HepG2 (cell line): ENCODE measurements around the gene DUS3L. TPM values are rescaled to one million over a fixed set of nuclear protein-coding genes. Genes with fewer than 3 reads are reported as not detected.

Source experiments
- AGO1 ChIP-seq: fragments of 200-400 bp; formaldehyde crosslinking; IDR thresholded peaks from 2 replicates; pipeline ENCODE4 v1.6.1; 2017; ENCODE audit warnings: mild to moderate bottlenecking, low read depth, low read length, moderate library complexity; ENCODE audit not compliant: poor library complexity, severe bottlenecking
- CC2D1A ChIP-seq: sonication (generic); formaldehyde crosslinking; IDR thresholded peaks from 2 replicates; pipeline ENCODE4 v1.8.1; 2023; ENCODE audit warnings: mild to moderate bottlenecking, missing genetic modification reagents
- GABPA ChIP-seq, 2 experiments: IDR thresholded peaks; 2 replicates each; pipeline ENCODE4 v1.6.1; 2011 to 2016; ENCODE audit warnings: low read depth in 2 of 2, low read length in 1 of 2, missing biosample characterization in 1 of 2, missing genetic modification characterization in 1 of 2
- GATAD2A ChIP-seq: IDR thresholded peaks from 2 replicates; pipeline ENCODE4 v1.6.1; 2016
- NONO ChIP-seq, 2 experiments: fragments of 450-650 bp in 1 of 2; sonication (generic) in 1 of 2; formaldehyde crosslinking in 1 of 2; IDR thresholded peaks in 1 of 2; conservative IDR thresholded peaks in 1 of 2; 2 replicates each; pipeline versions ENCODE4 v1.6.1 to v1.8.0; 2017 to 2022; ENCODE audit warnings: mild to moderate bottlenecking in 1 of 2, missing genetic modification reagents in 1 of 2, moderate library complexity in 1 of 2
- NR1H2 ChIP-seq: sonication (generic); formaldehyde crosslinking; IDR thresholded peaks from 2 replicates; pipeline ENCODE4 v1.8.1; 2022; ENCODE audit warnings: low read depth, missing genetic modification reagents, borderline replicate concordance
- RFX1 ChIP-seq: fragments of 450-650 bp; IDR thresholded peaks from 2 replicates; pipeline ENCODE4 v1.6.1; 2017
- RFXAP ChIP-seq: sonication (generic); formaldehyde crosslinking; IDR thresholded peaks from 2 replicates; pipeline ENCODE4 v1.4.0; 2020; ENCODE audit warnings: missing genetic modification reagents, borderline replicate concordance
- SRSF1 ChIP-seq: fragments of 200-400 bp; formaldehyde crosslinking; optimal IDR thresholded peaks from 2 replicates; pipeline ENCODE3; 2017; ENCODE audit warnings: mild to moderate bottlenecking, low read depth, low read length, moderate library complexity
- ZKSCAN5 ChIP-seq: sonication (generic); formaldehyde crosslinking; IDR thresholded peaks from 2 replicates; pipeline ENCODE4 v1.5.1; 2020; ENCODE audit warnings: mild to moderate bottlenecking, missing genetic modification reagents
- ZNF225 ChIP-seq: sonication (generic); formaldehyde crosslinking; IDR thresholded peaks from 2 replicates; pipeline ENCODE4 v1.4.0; 2020; ENCODE audit warnings: mild to moderate bottlenecking, missing genetic modification reagents
- ZNF263 ChIP-seq: sonication (generic); formaldehyde crosslinking; IDR thresholded peaks from 2 replicates; pipeline ENCODE4 v1.4.0; 2020; ENCODE audit warnings: missing genetic modification reagents
- ZNF3 ChIP-seq: IDR thresholded peaks from 2 replicates; pipeline ENCODE4 v1.7.0; 2017; ENCODE audit warnings: inconsistent platforms
- ZNF614 ChIP-seq: IDR thresholded peaks from 2 replicates; pipeline ENCODE4 v1.6.1; 2018; ENCODE audit warnings: missing biosample characterization, missing genetic modification reagents, inconsistent platforms, borderline replicate concordance
- ZSCAN29 ChIP-seq: sonication (generic); formaldehyde crosslinking; conservative IDR thresholded peaks from 2 replicates; pipeline ENCODE4 v1.4.0; 2020; ENCODE audit warnings: mild to moderate bottlenecking, missing genetic modification reagents
- polyA plus RNA-seq, 8 experiments: library from polyadenylated mRNA; depleted of rRNA in 3 of 8; stranded (reverse) in 7 of 8; unstranded in 1 of 8; fragments of >200 nt; fragmentation: Illumina TruSeq in 4 of 8; extraction: Trizol in 4 of 8; gene quantifications; 2 replicates each; pipeline versions ENCODE4 v1.2.1 to v1.2.3, GENCODE V29; 2011 to 2016; ENCODE audit warnings: low read depth in 4 of 8, missing spikeins in 1 of 8, mixed read lengths in 1 of 8; ENCODE audit not compliant: insufficient read depth in 1 of 8
- total RNA-seq, 5 experiments: library from RNA; depleted of rRNA; stranded (reverse); fragments of >200 nt; fragmentation: Illumina TruSeq; extraction: Trizol; gene quantifications; 2 replicates each; pipeline ENCODE4 v1.2.3, GENCODE V29; 2016; ENCODE audit warnings: low read depth in 1 of 5
- TF ChIP-seq, protein P1 (sequence below): sonication (generic); formaldehyde crosslinking; IDR thresholded peaks from 2 replicates; pipeline ENCODE4 v1.5.0; 2020; ENCODE audit warnings: mild to moderate bottlenecking, missing genetic modification reagents
- TF ChIP-seq, protein P2 (sequence below): IDR thresholded peaks from 2 replicates; pipeline ENCODE4 v1.6.1; 2012; ENCODE audit warnings: inconsistent platforms
- TF ChIP-seq, protein P3 (sequence below): sonication (generic); formaldehyde crosslinking; IDR thresholded peaks from 2 replicates; pipeline ENCODE4 v1.5.1; 2020; ENCODE audit warnings: mild to moderate bottlenecking, missing genetic modification reagents, moderate library complexity
- TF ChIP-seq, protein P4 (sequence below): sonication (generic); formaldehyde crosslinking; conservative IDR thresholded peaks from 2 replicates; pipeline ENCODE4 v1.4.0; 2020; ENCODE audit warnings: mild to moderate bottlenecking, missing genetic modification reagents, moderate library complexity
- TF ChIP-seq, protein P5 (sequence below): sonication (generic); formaldehyde crosslinking; conservative IDR thresholded peaks from 2 replicates; pipeline ENCODE4 v1.4.0; 2020; ENCODE audit warnings: missing genetic modification reagents

The DUS3L gene
- total and polyA plus RNA-seq, 2 of the 13 experiments (the other 11 are each of a cell fraction or from before 2014, with no cell fraction given) = 13.3 to 25.1 TPM

DNA sequence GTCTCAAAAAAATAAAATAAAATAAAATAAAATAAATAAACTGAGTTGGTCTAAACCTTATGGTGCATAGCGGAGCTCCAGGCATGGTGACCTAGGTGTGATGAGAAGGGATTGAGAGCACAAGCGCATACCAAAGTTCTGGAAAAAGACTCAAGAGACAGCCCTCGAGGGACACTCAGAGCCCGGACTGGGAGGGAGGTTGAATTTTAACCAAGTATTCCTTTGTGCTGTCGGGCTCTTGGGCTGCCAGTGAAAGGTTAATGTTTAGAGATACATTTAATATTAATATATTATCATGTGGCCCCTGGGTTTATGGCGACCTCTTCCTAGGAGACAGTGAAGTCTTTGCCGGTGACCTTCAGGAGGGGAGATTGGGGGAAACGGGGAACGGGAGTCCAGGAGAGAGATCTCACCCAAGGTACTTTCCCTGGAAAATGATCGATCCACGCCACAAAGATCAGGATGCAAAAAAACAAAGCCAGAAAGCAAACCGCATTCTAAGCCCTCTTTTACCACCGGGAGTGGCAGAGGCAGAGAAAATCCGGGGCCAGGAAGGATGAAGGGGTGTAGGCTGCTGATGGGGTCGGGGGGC, 46.9 kb upstream of the DUS3L start (continued):
- TF ChIP-seq AGO1 (no peak), ZSCAN29 (CRISPR knock-in tag) (0 out of 2 replicates have a peak, but pooled peaks have one; percentile 40), CC2D1A (CRISPR knock-in tag) (no peak), ZNF263 (CRISPR knock-in tag) (0 out of 2 replicates have a peak, but pooled peaks have one; percentile 1), ZNF614 (no peak), GATAD2A (CRISPR knock-in tag) (0 out of 2 replicates have a peak, but pooled peaks have one; percentile 40), ZNF225 (CRISPR knock-in tag) (no peak), GABPA (IDR thresholded peaks at IDR 0.05; ENCODE audit: low read depth, low read length) (no peak), GABPA (CRISPR knock-in tag; IDR thresholded peaks at IDR 0.05; ENCODE audit: low read depth) (no peak), NR1H2 (CRISPR knock-in tag) (no peak), SRSF1 (no peak), NONO (IDR thresholded peaks at IDR 0.05) (no peak), NONO (CRISPR knock-in tag; conservative IDR thresholded peaks at IDR 0.05) (0 out of 2 replicates have a peak, but pooled peaks have one; percentile 3), ZKSCAN5 (CRISPR knock-in tag) (no peak), RFXAP (CRISPR knock-in tag) (0 out of 2 replicates have a peak, but pooled peaks have one; percentile 3), ZNF3 (CRISPR knock-in tag) (no peak), RFX1 (no peak)
- TF ChIP-seq, protein P1, sequence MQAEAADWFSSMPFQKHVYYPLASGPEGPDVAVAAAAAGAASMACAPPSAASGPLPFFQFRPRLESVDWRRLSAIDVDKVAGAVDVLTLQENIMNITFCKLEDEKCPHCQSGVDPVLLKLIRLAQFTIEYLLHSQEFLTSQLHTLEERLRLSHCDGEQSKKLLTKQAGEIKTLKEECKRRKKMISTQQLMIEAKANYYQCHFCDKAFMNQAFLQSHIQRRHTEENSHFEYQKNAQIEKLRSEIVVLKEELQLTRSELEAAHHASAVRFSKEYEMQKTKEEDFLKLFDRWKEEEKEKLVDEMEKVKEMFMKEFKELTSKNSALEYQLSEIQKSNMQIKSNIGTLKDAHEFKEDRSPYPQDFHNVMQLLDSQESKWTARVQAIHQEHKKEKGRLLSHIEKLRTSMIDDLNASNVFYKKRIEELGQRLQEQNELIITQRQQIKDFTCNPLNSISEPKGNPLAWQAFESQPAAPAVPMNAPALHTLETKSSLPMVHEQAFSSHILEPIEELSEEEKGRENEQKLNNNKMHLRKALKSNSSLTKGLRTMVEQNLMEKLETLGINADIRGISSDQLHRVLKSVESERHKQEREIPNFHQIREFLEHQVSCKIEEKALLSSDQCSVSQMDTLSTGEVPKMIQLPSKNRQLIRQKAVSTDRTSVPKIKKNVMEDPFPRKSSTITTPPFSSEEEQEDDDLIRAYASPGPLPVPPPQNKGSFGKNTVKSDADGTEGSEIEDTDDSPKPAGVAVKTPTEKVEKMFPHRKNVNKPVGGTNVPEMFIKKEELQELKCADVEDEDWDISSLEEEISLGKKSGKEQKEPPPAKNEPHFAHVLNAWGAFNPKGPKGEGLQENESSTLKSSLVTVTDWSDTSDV = no peak
- TF ChIP-seq, protein P2, sequence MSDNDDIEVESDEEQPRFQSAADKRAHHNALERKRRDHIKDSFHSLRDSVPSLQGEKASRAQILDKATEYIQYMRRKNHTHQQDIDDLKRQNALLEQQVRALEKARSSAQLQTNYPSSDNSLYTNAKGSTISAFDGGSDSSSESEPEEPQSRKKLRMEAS = no peak
- TF ChIP-seq, protein P3, sequence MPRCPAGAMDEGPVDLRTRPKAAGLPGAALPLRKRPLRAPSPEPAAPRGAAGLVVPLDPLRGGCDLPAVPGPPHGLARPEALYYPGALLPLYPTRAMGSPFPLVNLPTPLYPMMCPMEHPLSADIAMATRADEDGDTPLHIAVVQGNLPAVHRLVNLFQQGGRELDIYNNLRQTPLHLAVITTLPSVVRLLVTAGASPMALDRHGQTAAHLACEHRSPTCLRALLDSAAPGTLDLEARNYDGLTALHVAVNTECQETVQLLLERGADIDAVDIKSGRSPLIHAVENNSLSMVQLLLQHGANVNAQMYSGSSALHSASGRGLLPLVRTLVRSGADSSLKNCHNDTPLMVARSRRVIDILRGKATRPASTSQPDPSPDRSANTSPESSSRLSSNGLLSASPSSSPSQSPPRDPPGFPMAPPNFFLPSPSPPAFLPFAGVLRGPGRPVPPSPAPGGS = no peak
- TF ChIP-seq, protein P4, sequence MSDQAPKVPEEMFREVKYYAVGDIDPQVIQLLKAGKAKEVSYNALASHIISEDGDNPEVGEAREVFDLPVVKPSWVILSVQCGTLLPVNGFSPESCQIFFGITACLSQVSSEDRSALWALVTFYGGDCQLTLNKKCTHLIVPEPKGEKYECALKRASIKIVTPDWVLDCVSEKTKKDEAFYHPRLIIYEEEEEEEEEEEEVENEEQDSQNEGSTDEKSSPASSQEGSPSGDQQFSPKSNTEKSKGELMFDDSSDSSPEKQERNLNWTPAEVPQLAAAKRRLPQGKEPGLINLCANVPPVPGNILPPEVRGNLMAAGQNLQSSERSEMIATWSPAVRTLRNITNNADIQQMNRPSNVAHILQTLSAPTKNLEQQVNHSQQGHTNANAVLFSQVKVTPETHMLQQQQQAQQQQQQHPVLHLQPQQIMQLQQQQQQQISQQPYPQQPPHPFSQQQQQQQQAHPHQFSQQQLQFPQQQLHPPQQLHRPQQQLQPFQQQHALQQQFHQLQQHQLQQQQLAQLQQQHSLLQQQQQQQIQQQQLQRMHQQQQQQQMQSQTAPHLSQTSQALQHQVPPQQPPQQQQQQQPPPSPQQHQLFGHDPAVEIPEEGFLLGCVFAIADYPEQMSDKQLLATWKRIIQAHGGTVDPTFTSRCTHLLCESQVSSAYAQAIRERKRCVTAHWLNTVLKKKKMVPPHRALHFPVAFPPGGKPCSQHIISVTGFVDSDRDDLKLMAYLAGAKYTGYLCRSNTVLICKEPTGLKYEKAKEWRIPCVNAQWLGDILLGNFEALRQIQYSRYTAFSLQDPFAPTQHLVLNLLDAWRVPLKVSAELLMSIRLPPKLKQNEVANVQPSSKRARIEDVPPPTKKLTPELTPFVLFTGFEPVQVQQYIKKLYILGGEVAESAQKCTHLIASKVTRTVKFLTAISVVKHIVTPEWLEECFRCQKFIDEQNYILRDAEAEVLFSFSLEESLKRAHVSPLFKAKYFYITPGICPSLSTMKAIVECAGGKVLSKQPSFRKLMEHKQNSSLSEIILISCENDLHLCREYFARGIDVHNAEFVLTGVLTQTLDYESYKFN (CRISPR knock-in tag) = peak; percentile 38
- TF ChIP-seq, protein P5, sequence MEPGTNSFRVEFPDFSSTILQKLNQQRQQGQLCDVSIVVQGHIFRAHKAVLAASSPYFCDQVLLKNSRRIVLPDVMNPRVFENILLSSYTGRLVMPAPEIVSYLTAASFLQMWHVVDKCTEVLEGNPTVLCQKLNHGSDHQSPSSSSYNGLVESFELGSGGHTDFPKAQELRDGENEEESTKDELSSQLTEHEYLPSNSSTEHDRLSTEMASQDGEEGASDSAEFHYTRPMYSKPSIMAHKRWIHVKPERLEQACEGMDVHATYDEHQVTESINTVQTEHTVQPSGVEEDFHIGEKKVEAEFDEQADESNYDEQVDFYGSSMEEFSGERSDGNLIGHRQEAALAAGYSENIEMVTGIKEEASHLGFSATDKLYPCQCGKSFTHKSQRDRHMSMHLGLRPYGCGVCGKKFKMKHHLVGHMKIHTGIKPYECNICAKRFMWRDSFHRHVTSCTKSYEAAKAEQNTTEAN (CRISPR knock-in tag) = 0 out of 2 replicates have a peak, but pooled peaks have one; percentile 20
